Cardiac fibroblast (primary cell): Measurements from ENCODE around the gene NANOGP8.
A peak's percentile ranks its signal among the peaks of the same experiment; 100 is the strongest.

Experiments used
- DNase-seq, 2 donors: peaks; one replicate each; pipeline versions ENCODE4 v3.0.0 to v3.0.0-alpha.2; 2010; ENCODE audit warnings: low read depth in 2 of 2
- H3K4me3 ChIP-seq, 2 donors: replicated peaks in 1 of 2; 1 replicate in 1 of 2; 2 replicates in 1 of 2; pipeline ENCODE4 v1.5.1; 2011; ENCODE audit warnings: low read depth in 2 of 2, low read length in 2 of 2, mild to moderate bottlenecking in 2 of 2, moderate library complexity in 1 of 2
- CTCF ChIP-seq: IDR thresholded peaks from one replicate; pipeline ENCODE4 v1.5.1; 2011; ENCODE audit warnings: low read depth, mild to moderate bottlenecking, low read length, inconsistent platforms

Gene NANOGP8

GRCh38 chr15:35043373-35044095 lies 41.6 kb downstream of the NANOGP8 start:
- TF ChIP-seq CTCF: no peak
- DNase-seq: peak in 1 of 2 donors; percentile 70
- no peak overlapping the region for H3K4me3 ChIP-seq

- no peak for DNase-seq
- H3K4me3 ChIP-seq: no peak overlapping the region
- TF ChIP-seq CTCF: no peak
Observed at GRCh38 chr15:35040339-35041255, 44.5 kb downstream of the NANOGP8 start.

- H3K4me3 ChIP-seq: no peak overlapping the region
- peak; percentile 53 to 64 for DNase-seq
- no peak for TF ChIP-seq CTCF
Observed at GRCh38 chr15:35038626-35039451, 46.3 kb downstream of the NANOGP8 start.
